Loucy (cell line): Measurements from ENCODE around the gene FAXC.

Experiments used
- EZH2phosphoT487 ChIP-seq: fragments of 200-600 bp; IDR thresholded peaks from 2 replicates; pipeline ENCODE4 v1.6.1; 2018; ENCODE audit warnings: antibody characterized with exemption, mild to moderate bottlenecking, moderate library complexity, borderline replicate concordance
- TF ChIP-seq, protein P1 (sequence below): fragments of 200-600 bp; sonication (generic); conservative IDR thresholded peaks from 2 replicates; pipeline ENCODE4 v1.5.1; 2014; ENCODE audit warnings: mild to moderate bottlenecking, antibody characterized with exemption, low read length

GRCh38 chr6:99338188-99338587 is 11.3 kb downstream of the FAXC start:
- TF ChIP-seq, protein P1, sequence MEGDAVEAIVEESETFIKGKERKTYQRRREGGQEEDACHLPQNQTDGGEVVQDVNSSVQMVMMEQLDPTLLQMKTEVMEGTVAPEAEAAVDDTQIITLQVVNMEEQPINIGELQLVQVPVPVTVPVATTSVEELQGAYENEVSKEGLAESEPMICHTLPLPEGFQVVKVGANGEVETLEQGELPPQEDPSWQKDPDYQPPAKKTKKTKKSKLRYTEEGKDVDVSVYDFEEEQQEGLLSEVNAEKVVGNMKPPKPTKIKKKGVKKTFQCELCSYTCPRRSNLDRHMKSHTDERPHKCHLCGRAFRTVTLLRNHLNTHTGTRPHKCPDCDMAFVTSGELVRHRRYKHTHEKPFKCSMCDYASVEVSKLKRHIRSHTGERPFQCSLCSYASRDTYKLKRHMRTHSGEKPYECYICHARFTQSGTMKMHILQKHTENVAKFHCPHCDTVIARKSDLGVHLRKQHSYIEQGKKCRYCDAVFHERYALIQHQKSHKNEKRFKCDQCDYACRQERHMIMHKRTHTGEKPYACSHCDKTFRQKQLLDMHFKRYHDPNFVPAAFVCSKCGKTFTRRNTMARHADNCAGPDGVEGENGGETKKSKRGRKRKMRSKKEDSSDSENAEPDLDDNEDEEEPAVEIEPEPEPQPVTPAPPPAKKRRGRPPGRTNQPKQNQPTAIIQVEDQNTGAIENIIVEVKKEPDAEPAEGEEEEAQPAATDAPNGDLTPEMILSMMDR = no peak
- no peak for TF ChIP-seq EZH2phosphoT487
